ENCODE results near the gene SKOR1.

SKOR1 gene

GRCh38 chr15:67819636-67820035 is 5.7 kb upstream of the SKOR1 start:
- no peak for DNase-seq

GRCh38 chr15:67820122-67820991 is 5.0 kb upstream of the SKOR1 start:
- DNase-seq = no peak

GRCh38 chr15:67820992-67821783 is 4.1 kb upstream of the SKOR1 start:
- DNase-seq = no peak

GRCh38 chr15:67821784-67822440 is 3.4 kb upstream of the SKOR1 start:
- no peak for DNase-seq

GRCh38 chr15:67822537-67823313 is 2.6 kb upstream of the SKOR1 start:
- no peak for DNase-seq

- no peak for DNase-seq
Measured at GRCh38 chr15:67823314-67824196, 1.8 kb upstream of the SKOR1 start.

GRCh38 chr15:67824197-67824968 is 926 bp upstream of the SKOR1 start:
- no peak for DNase-seq

GRCh38 chr15:67825881-67826716 is 790 bp downstream of the SKOR1 start:
- DNase-seq = no peak

GRCh38 chr15:67826717-67827561 is 1.6 kb downstream of the SKOR1 start:
- DNase-seq = peak; percentile 61

- no peak for DNase-seq
Measured at GRCh38 chr15:67827562-67828277, 2.4 kb downstream of the SKOR1 start.

GRCh38 chr15:67828278-67828968 is 3.1 kb downstream of the SKOR1 start:
- DNase-seq = peak; percentile 59

- DNase-seq = peak; percentile 57
Measured at GRCh38 chr15:67828969-67829646, 3.8 kb downstream of the SKOR1 start.

- DNase-seq = no peak
Measured at GRCh38 chr15:67829647-67830504, 4.6 kb downstream of the SKOR1 start.

GRCh38 chr15:67831363-67831762 is 6.1 kb downstream of the SKOR1 start:
- peak; percentile 27 for DNase-seq

- peak; percentile 62 for DNase-seq
Measured at GRCh38 chr15:67832031-67832551, 6.8 kb downstream of the SKOR1 start.
